ENCODE results near the gene CCDC7.

Gene CCDC7

DNA sequence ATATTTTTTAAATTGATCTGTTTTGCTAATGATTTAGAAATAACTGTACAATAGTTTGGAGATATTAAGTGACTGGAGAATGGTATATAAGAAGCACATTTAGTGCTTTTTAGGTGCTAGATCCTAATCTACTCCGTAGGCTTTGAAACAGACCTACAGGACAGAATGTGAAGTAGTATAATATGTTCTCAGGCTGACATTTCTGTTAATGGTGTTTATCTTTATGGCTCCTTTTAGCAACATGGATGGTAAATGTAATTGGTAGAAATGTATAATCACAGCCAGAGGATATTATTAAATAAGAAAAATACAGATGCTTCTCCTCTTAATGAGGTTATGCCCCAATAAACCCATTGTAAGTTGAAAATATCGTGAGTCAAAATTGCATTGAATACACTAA lies 30.6 kb upstream of the CCDC7 start:
- TF ChIP-seq POLR2A (IDR thresholded peaks at IDR 0.05; ENCODE audit: low read depth, low read length): no peak
- DNase-seq (ENCODE audit: insufficient read length) (no peak), FAIRE-seq (no peak)

DNA sequence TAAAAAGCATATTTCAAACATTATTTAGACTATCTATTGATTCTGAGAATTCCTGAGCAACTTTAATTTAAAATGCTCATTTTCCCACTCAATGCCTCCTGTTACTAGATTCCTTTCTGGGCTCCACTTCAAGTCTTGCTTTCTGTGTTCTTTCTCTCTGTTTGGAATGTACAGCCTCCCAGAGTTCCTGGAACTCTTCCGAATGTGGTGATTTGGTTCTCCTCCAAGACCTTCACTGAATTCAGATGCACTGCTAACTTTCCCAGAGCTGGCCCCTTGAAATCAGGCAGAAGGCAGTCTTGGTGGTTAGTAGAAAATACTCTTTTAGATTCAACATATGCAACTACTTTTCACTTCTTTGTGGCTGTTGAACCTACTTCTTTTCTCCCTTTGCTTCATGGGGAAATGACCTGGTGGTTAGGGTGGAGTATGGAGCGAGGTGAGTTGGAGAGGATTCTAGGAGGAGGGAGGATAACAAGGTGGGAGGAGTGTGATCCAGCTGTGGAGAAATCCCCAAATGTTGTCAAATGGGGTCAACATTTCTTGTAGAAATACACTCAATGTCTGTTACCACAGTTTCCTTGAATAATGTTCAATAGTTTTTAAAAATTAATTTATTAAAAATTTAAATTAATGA lies 27.9 kb upstream of the CCDC7 start:
- no peak for DNase-seq (ENCODE audit: insufficient read length)

GRCh38 chr10:32418572-32418971 lies 27.4 kb upstream of the CCDC7 start:
- DNase-seq (ENCODE audit: insufficient read length) (no peak), FAIRE-seq (no peak)
- no peak for TF ChIP-seq POLR2AphosphoS5 (IDR thresholded peaks at IDR 0.05; ENCODE audit: low read depth, low read length)
- no peak for TF ChIP-seq POLR2A (IDR thresholded peaks at IDR 0.05; ENCODE audit: low read depth, low read length)
- no peak for TF ChIP-seq TAF1 (IDR thresholded peaks at IDR 0.05; ENCODE audit: borderline replicate concordance, low read depth, low read length)

More for the DNA sequence above, 27.9 kb upstream of the CCDC7 start:
- FAIRE-seq: no peak
- no peak for TF ChIP-seq TAF1 (IDR thresholded peaks at IDR 0.05; ENCODE audit: borderline replicate concordance, low read depth, low read length)
- no peak for TF ChIP-seq POLR2A (IDR thresholded peaks at IDR 0.05; ENCODE audit: low read depth, low read length)
- no peak for TF ChIP-seq POLR2AphosphoS5 (IDR thresholded peaks at IDR 0.05; ENCODE audit: low read depth, low read length)

- FAIRE-seq (no peak), DNase-seq (ENCODE audit: insufficient read length) (no peak)
- TF ChIP-seq POLR2AphosphoS5 (IDR thresholded peaks at IDR 0.05; ENCODE audit: low read depth, low read length): no peak
- no peak for TF ChIP-seq TAF1 (IDR thresholded peaks at IDR 0.05; ENCODE audit: borderline replicate concordance, low read depth, low read length)
- TF ChIP-seq POLR2A (IDR thresholded peaks at IDR 0.05; ENCODE audit: low read depth, low read length): no peak
Observed at GRCh38 chr10:32419615-32420014, 26.3 kb upstream of the CCDC7 start.

DNA sequence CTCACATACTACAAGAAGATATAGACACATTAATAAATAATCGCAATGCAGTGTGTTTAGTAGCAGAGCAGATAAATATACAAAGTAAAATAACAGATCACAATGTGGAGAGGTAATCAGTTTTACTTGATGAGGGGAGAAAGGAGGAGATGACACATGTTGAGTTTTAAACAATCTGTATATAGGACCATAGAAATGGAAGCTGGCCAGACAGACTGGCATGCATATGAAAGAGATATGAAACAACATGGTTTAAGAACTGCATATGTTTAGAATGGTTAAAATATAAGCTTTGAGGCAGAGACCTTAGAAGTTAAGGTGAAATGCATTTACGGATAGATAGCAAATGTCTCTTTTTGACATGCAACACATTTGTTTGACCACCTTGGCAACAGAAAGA lies 19.8 kb upstream of the CCDC7 start:
- DNase-seq (ENCODE audit: insufficient read length) (no peak), FAIRE-seq (no peak)
- TF ChIP-seq POLR2A (IDR thresholded peaks at IDR 0.05; ENCODE audit: low read depth, low read length) (no peak), TAF1 (IDR thresholded peaks at IDR 0.05; ENCODE audit: borderline replicate concordance, low read depth, low read length) (no peak), POLR2AphosphoS5 (IDR thresholded peaks at IDR 0.05; ENCODE audit: low read depth, low read length) (no peak)

GRCh38 chr10:32433542-32433941 lies 12.4 kb upstream of the CCDC7 start:
- DNase-seq (ENCODE audit: insufficient read length) (no peak), FAIRE-seq (no peak)
- TF ChIP-seq TAF1 (IDR thresholded peaks at IDR 0.05; ENCODE audit: borderline replicate concordance, low read depth, low read length) (no peak), POLR2A (IDR thresholded peaks at IDR 0.05; ENCODE audit: low read depth, low read length) (no peak), POLR2AphosphoS5 (IDR thresholded peaks at IDR 0.05; ENCODE audit: low read depth, low read length) (no peak)

DNA sequence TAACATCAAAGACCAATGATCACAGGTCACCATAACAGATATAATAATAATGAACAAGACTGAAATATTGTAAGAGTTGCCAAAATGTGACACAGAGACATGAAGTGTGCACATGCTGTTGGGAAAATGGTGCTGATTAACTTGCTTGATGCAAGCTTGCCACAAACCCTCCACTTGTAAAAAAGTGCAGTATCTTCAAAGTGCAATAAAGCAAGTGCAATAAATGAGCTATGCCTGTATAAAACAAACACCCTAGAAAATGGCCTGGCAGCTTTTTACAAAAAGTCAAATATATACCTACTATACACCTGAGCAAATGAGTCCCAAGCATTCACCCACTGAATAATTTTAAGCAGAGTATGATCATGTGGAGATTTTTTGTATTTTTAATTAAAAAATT lies 9.7 kb upstream of the CCDC7 start:
- FAIRE-seq: no peak
- no peak for DNase-seq (ENCODE audit: insufficient read length)

GRCh38 chr10:32437334-32437733 lies 8.6 kb upstream of the CCDC7 start:
- TF ChIP-seq POLR2AphosphoS5 (IDR thresholded peaks at IDR 0.05; ENCODE audit: low read depth, low read length) (no peak), TAF1 (IDR thresholded peaks at IDR 0.05; ENCODE audit: borderline replicate concordance, low read depth, low read length) (no peak), POLR2A (IDR thresholded peaks at IDR 0.05; ENCODE audit: low read depth, low read length) (no peak)
- DNase-seq (ENCODE audit: insufficient read length) (no peak), FAIRE-seq (no peak)

More for the DNA sequence above, 9.7 kb upstream of the CCDC7 start:
- TF ChIP-seq POLR2AphosphoS5 (IDR thresholded peaks at IDR 0.05; ENCODE audit: low read depth, low read length): no peak
- no peak for TF ChIP-seq TAF1 (IDR thresholded peaks at IDR 0.05; ENCODE audit: borderline replicate concordance, low read depth, low read length)
- no peak for TF ChIP-seq POLR2A (IDR thresholded peaks at IDR 0.05; ENCODE audit: low read depth, low read length)

- no peak for TF ChIP-seq POLR2AphosphoS5 (IDR thresholded peaks at IDR 0.05; ENCODE audit: low read depth, low read length)
- TF ChIP-seq POLR2A (IDR thresholded peaks at IDR 0.05; ENCODE audit: low read depth, low read length): no peak
- no peak for DNase-seq (ENCODE audit: insufficient read length)
- FAIRE-seq: no peak
Observed at GRCh38 chr10:32445036-32445435, 904 bp upstream of the CCDC7 start.

GRCh38 chr10:32446536-32447406 lies 831 bp downstream of the CCDC7 start:
- no peak for DNase-seq (ENCODE audit: insufficient read length)
- no peak for TF ChIP-seq POLR2A (IDR thresholded peaks at IDR 0.05; ENCODE audit: low read depth, low read length)
- no peak for TF ChIP-seq TAF1 (IDR thresholded peaks at IDR 0.05; ENCODE audit: borderline replicate concordance, low read depth, low read length)
- TF ChIP-seq POLR2AphosphoS5 (IDR thresholded peaks at IDR 0.05; ENCODE audit: low read depth, low read length): no peak
- peak; percentile 73 for FAIRE-seq

DNA sequence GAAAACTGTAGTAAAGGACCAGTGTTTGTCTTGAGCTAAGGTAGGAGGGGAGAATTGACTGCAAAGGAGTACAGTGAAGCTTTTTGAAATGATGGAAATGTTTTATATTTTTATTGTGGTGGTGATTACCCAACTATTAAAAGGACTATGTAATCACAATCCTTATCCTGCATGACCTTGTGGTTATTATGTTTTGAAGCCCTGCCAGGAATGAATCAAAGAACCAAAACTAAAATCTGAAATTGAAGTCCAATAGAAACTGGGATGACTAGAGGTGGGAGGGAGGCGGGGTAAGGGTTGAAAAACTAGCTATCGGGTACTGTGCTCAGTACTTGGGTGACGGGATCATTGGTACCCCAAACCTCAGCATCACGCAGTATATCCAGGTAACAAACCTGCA lies 8.2 kb downstream of the CCDC7 start:
- no peak for TF ChIP-seq POLR2A (IDR thresholded peaks at IDR 0.05; ENCODE audit: low read depth, low read length)
- TF ChIP-seq POLR2AphosphoS5 (IDR thresholded peaks at IDR 0.05; ENCODE audit: low read depth, low read length): no peak
- no peak for TF ChIP-seq TAF1 (IDR thresholded peaks at IDR 0.05; ENCODE audit: borderline replicate concordance, low read depth, low read length)
- DNase-seq (ENCODE audit: insufficient read length): no peak
- FAIRE-seq: no peak

- no peak for FAIRE-seq
- TF ChIP-seq TAF1 (IDR thresholded peaks at IDR 0.05; ENCODE audit: borderline replicate concordance, low read depth, low read length) (no peak), POLR2A (IDR thresholded peaks at IDR 0.05; ENCODE audit: low read depth, low read length) (no peak), POLR2AphosphoS5 (IDR thresholded peaks at IDR 0.05; ENCODE audit: low read depth, low read length) (no peak)
- no peak for DNase-seq (ENCODE audit: insufficient read length)
Observed at GRCh38 chr10:32459051-32459698, 13.2 kb downstream of the CCDC7 start.

Measured in GM12892 (cell line).